Measurements from ENCODE around the gene RANBP9. TPM values are rescaled to one million over a fixed set of nuclear protein-coding genes. Genes with fewer than 3 reads are reported as not detected.

RANBP9 gene
- total and polyA plus RNA-seq, 9 of the 15 experiments (the other 6 are each of a cell fraction or from before 2014, with no cell fraction given) = 27.5 to 130 (median 61.5) TPM

- TF ChIP-seq PRDM10 (IDR thresholded peaks at IDR 0.05; ENCODE audit: partially characterized antibody) (peak; percentile 61), ZNF280A (IDR thresholded peaks at IDR 0.05; ENCODE audit: low read depth, partially characterized antibody) (no peak), WHSC1 (IDR thresholded peaks at IDR 0.05; ENCODE audit: low read length) (no peak), NR1H2 (CRISPR knock-in tag; IDR thresholded peaks at IDR 0.05) (no peak), ZNF384 (IDR thresholded peaks at IDR 0.05; ENCODE audit: low read depth, low read length) (no peak), ELK1 (CRISPR knock-in tag; IDR thresholded peaks at IDR 0.05) (no peak), ZNF174 (CRISPR knock-in tag; IDR thresholded peaks at IDR 0.05) (no peak), TRIM24 (IDR thresholded peaks at IDR 0.05) (peak in 1 of 2 experiments; percentile 23; a peak in 1 of 4 replicates), PPARD (CRISPR knock-in tag; IDR thresholded peaks at IDR 0.05) (no peak), MLLT1 (IDR thresholded peaks at IDR 0.05) (peak; percentile 12 to 25; a peak in 1 of 4 replicates), ETV5 (CRISPR knock-in tag; IDR thresholded peaks at IDR 0.05; ENCODE audit: low read depth) (peak; percentile 85), MIER1 (IDR thresholded peaks at IDR 0.05; ENCODE audit: low read depth) (0 out of 2 replicates have a peak, but pooled peaks have one; percentile 12), TBP (optimal IDR thresholded peaks at IDR 0.05; ENCODE audit: low read depth, low read length) (no peak), CEBPB (tag; IDR thresholded peaks at IDR 0.05) (no peak), ZNF395 (CRISPR knock-in tag; IDR thresholded peaks at IDR 0.05) (peak; percentile 29; the same call in 1 of the 2 replicates), POLR2A (conservative IDR thresholded peaks at IDR 0.05) (peak; percentile 96), KLF16 (IDR thresholded peaks at IDR 0.05) (0 out of 2 replicates have a peak, but pooled peaks have one; percentile 7)
Observed at GRCh38 chr6:13574571-13575376, 136.9 kb downstream of the RANBP9 start, which contains the start of gene SIRT5 (continued).

All from K562 (cell line).